ENCODE data around the gene CNTROB.

Gene CNTROB, protein sequence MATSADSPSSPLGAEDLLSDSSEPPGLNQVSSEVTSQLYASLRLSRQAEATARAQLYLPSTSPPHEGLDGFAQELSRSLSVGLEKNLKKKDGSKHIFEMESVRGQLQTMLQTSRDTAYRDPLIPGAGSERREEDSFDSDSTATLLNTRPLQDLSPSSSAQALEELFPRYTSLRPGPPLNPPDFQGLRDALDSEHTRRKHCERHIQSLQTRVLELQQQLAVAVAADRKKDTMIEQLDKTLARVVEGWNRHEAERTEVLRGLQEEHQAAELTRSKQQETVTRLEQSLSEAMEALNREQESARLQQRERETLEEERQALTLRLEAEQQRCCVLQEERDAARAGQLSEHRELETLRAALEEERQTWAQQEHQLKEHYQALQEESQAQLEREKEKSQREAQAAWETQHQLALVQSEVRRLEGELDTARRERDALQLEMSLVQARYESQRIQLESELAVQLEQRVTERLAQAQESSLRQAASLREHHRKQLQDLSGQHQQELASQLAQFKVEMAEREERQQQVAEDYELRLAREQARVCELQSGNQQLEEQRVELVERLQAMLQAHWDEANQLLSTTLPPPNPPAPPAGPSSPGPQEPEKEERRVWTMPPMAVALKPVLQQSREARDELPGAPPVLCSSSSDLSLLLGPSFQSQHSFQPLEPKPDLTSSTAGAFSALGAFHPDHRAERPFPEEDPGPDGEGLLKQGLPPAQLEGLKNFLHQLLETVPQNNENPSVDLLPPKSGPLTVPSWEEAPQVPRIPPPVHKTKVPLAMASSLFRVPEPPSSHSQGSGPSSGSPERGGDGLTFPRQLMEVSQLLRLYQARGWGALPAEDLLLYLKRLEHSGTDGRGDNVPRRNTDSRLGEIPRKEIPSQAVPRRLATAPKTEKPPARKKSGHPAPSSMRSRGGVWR

DNA sequence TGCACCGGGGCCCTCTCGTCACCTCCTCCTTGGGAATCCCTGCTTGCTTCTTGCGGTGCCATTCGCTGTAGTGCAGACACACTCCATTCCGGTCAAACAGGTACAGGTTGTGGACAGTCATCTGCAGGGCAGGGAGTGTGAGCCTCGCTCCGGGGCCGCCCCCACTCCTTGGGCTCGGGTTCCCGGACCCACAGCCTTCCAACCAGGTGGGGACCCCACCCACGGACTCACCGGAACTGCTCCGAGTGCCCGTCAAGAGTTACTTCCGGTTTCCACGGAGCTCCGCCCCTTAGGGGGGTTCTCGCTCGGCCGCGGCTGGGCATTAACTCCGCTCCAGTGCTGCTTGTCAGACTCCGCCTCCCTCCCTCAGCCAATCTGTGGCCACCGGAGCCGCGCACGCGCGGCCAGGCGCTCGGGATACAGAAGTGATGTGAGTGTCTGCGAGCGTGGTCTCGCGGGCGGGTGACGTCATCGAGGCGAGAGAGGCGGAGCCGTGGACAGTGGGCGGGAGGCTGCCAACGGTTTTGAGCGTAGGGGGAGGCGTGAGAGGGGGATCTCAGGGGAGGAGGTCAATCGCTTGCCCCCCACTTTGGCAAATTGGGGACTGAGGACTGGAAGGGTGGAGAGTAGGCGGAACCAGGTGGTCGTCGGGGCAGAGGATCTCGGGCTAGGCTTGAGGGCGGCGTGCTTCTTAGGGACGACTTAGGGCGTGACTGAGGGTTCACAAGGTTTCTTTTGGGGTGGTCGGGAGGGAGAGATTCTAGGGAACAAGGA, at the start of gene CNTROB, which contains the start of gene TRAPPC1:
CNTROB (plus strand) TSS at position 498 of the 774 bp plus-strand sequence. CDS start 874 bp downstream, outside the sequence.
TRAPPC1 (minus strand) TSS at position 238 of the 774 bp plus-strand sequence; CDS start at position 121, 117 bp downstream.
- DNase-seq: peak; percentile 97

DNA sequence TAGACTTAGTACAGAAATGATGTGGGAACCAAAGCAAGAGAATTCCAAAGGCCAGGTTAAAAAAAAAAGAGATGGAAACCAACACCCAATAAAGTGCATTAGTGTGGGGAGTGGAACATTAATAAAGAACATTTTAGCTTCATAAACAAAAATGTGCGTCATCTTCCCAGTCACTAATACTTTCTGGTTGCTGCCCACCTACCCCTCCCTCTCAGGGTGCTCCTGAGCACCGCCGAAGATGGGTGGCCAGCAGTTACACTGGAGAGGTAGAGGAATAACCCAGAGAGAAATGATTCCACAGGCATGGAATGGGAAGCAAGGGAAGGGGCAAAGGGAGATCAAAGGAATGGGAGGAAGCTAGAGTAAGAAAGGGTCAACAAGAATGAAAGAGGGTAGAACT, 49.4 kb upstream of the CNTROB start:
- DNase-seq: no peak

DNA sequence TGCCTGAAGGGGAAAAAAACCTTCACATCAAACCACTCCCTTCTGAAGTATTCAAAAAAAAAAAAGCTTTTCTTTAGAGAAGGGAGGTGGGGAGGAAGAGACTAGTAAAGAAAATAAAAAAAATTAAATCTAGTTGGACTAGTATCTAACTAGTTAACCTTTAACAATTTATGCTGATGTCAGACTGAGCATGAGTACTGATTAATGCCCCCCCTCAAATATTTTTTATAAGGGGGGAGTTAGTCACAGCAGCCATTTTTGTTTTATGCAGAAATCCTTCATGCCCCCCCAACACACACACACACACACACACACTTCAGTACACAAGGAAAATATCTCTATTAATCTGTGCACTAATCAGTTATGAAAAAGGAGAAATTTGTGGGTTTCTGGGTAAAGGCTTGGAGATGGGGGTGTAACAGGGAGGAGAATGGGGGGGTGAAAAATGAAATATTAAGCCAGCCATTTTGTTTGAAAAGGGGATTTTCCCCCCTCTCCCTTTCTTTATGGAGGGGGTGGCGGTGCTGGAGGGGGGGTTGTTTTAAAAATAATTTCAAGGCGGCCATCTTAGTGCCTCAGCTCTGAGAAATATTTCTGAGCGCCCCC, 48.1 kb upstream of the CNTROB start:
- no peak for DNase-seq

DNA sequence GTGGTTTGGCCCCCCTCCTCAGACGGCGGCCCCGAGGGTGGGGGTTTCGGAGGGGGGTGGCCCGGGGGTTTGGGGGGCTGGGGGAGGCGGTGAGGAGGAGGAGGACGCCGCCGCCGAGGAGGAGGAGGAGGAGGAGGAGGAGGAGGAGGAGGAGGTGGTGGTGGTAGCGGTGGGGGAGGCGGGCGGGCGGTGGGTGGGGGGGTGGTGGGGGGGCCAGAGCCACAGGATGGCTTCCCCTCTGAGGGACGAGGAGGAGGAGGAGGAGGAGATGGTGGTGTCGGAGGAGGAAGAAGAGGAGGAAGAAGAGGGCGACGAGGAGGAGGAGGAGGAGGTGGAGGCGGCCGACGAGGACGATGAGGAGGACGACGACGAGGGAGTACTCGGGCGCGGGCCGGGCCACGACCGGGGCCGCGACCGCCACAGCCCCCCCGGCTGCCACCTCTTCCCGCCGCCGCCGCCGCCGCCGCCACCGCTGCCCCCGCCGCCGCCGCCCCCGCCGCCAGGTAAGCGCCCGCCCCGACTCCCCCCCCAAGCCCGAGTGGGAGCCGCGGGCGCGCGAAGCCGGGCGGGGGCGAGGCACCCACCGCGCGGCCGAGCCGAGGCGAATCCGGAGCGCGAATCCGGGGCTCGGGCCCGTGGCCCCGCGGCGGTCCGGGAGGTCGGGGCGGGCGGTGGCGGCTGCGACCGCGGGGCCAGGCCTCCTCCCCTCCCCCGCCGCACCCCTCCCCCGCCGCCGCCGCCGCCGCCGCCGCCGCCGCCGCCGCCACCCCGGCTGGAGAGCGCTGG, 47.2 kb upstream of the CNTROB start:
- peak; percentile 3 for DNase-seq

DNA sequence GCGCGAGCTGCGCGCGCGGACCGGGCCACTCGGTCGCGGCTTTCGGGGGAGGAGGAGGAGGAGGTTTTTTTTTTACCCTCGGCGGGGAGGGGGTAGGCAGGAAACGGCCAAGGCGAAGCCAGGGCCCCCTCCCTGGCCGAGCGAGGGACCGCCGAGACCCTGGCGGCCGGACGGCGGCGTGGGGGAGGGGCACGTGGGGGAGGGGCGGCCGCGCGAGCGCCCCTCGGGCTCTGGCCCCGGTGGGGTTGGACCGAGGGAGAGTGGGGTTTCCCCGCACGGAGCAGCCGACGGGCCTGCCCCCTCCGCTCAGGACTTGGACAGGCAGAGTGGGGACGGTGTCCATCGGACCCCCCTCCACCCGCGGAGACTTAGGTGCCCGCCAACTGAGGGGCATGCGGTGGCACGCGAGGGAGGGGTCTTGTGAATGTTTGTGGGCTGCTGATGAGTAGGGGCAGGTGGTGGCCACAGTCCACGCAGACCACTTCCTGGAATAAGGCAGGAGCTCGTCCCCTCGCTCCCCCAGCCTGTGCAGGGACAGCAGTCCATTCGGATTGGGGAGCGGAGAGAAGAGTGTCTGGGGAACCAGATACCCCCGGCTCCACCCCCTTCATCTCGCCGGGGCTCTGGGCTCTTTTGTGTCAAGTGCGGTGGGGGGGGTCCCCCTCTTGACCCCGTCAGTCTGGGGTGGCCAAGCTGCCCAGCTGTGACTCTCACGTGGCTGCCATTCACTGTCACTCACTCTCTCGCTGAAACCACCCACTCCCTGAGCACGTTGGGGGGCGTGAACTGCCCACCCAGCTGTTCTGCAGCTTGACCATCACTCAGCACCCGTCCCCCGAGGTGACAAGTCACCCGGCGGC, 46.4 kb upstream of the CNTROB start:
- peak; percentile 15 for DNase-seq

DNA sequence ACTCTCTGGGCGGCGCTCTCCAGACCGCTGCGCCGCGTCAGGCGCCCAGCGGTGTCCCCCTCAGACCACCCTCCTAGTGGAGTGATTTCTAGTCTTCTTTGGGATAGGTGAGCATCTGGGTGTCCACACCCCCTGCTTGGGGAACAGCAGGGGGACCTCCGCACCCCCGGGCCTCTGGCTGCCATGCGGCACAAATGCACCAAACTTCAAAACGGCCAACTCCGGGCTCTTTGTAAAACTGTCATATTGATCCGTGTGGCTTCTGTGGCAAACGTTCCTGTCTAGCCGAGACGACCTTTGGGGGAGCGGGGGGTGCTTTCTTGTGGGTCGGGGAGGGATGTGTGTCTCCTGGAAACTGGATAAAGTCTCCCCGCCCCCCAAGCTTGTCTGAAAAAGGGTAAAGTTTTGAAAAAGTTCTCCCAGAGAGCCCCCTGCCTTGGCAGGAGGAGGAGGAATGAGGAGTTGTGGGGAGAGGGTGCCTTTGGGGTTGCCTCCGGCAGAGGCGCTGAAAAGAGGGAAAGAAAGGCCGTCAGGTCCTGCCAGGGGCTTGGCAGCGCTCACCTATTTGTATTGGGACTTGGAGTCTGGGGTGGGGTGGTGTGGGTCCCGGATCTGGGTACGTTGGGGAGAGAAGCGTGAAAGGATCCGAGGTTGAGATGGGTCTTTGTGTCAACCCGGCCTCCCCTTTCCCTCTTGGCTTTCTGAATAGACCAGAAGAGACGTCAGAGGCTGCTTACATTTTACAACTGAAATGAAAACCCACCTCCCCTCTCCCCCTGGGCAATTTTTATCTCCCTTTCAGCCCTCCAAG, 45.6 kb upstream of the CNTROB start:
- DNase-seq: no peak

DNA sequence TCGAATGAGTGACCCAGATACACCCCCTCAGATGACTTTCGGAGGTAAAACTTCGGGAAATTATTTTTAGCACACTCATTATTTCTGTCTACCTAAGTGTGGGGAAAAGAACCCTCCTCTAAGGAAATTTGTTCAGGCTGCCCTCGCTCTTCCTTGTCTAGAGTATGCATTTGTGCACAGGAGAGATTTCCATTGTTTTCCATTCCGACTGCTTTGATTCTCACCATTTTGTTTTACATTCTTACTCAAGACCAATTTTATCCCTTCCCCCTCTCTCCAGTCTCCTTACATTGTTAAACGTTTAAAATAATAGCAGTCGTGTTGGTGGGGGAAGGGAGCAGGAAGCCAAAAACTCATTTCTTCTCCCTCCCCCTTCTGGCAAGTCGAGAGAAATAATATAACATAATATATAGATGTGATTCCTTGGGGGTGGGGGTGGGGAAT, 44.9 kb upstream of the CNTROB start:
- DNase-seq: no peak

DNA sequence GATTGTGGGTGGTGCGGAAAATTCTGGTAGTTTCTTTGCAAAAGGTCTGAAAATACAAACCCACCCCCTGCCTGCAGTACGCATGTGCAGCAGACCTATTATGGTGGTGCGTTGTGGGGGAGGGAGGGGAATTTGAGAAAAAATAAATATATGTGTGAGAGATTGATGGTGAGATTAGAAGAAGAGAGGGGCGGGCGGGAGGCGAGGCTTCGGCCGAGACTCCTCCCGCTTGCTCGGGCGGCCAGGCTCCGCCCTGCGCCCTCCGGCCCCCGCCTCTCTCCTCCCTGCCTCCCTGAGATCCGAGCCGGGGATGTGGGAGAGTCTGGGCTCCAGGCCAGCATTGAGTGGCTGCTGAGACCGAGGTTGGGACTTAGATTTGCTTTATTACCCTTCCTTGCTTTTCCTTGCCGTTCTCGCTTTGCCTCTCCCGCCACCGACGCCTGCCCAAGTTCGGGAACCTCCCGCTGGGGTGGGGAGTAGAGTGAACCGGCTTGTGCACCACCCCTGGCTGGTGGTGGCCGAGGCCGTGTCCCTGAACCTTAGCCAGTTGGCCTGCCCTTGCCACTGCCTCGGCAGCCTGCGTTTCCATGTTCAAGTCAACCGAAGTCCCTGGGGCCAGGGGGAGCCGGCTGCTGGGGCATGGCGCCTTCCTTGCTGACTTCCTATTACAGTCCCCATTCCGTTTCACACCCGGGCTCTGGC, 44.4 kb upstream of the CNTROB start:
- DNase-seq: peak; percentile 80

DNA sequence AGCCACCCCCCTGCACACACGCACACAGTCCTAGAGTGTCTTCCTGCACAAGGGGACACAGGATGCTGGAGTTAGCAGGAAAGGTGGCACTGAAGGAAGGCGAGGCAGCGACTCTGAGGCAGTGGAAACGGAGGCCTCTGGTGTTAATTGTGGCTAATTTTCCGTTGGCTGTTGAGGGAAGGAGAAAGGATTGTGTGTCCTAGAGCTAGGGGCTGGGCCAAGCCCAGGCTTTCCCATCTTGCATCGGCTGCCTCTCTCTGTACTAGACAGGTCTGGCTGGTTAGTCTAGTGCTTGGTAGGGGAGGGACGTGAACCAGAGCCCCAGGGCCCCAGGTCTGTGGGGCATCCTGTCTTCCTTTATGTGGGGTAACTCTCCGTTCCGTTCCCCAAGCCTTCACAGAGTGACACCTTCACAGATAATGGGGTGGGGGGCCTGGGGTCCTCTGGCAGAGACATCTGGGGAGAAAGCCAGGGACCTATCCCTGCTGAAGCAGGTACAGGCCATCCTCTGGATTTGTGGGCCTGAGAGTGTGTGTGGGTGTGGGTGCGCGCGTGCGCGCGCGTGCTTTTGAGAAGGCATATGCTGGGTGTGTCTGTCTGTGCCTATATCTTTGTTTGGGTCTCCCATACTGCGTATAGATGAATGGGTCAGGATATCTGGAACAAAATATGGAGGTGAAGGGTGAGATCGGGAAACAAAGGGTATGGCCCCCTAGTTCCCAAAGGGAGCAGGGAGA, 43.7 kb upstream of the CNTROB start, which contains the start of gene CHD3:
CHD3 (plus strand) TSS at position 606 of the 737 bp plus-strand sequence. CDS start 212 bp downstream, outside the sequence.
- peak; percentile 2 for DNase-seq

DNA sequence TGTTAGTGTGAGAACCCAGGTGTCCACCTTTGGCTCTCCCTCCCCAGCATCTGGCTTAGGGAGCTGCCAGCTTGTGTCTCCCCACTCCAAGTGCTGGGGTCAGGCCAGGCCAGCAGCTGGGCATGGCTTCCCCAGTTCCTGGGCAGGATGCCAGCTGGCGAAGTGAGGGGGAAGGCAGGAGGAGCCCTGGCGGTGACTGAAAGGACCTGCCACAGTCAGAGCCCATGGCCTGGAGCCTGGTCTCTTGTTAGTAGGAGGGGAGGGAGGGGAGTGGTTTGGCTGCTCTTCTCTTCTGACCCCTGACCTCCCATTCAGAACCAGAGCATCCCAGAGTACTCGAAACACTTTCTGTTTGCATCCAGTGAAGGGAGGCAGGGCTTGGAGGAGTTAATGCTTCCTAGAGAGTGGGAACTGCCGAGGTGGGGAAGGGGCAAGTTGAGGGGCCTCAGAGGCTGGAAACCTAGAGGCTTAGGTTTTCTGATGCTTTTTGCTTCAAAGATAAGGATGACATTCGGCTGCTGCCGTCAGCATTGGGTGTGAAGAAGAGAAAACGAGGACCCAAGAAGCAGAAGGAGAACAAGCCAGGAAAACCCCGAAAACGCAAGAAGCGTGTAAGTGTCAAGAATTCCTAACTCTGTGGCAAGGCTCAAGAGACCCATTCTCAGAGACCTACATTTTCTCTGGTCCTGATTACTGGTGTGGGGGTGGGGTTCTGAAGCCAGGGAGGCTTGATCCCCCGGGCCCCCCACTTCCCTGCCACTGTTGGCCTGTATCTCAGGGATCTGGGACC, 42.6 kb upstream of the CNTROB start:
- peak; percentile 70 for DNase-seq

DNA sequence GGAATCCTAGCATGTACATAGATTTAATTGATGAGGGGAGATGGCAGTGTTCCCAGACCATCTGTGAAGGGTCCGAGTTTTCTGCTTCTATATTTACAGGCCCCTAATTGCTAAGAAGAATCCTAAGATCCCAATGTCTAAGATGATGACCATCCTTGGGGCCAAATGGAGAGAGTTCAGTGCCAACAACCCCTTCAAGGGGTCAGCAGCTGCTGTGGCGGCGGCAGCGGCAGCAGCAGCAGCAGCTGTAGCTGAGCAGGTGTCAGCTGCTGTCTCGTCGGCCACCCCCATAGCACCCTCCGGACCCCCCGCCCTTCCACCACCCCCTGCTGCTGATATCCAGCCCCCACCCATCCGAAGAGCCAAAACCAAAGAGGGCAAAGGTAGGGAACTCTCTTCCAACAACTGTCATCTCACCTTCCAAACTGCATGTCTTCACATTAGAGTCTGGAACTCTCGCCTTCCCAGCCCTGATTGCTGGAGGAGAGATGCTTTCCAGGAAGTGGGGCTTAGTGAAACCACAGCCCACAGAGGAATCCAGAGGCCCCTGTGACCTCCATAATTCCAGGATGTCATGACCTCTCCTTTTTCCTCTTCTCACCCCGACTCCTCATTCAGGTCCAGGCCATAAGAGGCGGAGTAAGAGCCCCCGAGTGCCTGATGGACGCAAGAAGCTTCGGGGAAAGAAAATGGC, 38.7 kb upstream of the CNTROB start:
- no peak for DNase-seq

DNA sequence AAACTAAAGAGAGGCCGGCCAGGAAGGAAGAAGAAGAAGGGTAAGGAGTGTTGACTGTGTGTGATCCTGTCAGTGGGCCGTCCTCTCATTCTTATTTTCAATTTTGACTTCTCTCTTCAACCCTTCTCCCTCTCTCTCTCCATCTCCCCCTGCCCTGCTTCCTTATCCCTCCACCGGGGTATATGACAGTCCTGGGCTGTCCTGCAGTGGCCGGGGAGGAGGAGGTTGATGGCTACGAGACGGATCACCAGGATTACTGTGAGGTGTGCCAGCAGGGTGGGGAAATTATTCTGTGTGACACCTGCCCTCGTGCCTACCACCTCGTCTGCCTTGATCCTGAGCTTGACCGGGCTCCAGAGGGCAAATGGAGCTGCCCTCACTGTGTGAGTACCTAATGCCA, 37.8 kb upstream of the CNTROB start:
- DNase-seq: no peak

DNA sequence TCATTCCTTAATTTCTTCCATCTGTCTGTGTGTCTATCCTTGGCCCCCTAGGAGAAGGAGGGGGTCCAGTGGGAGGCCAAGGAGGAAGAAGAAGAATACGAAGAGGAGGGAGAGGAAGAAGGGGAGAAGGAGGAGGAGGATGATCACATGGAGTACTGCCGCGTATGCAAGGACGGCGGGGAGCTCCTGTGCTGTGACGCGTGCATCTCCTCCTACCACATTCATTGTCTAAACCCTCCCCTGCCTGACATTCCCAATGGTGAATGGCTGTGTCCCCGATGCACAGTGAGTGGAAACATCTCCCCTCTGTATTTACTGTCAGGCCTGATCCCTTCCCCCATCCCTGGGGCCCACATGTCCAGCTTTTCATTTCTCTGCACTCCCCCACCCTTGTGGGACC, 37.1 kb upstream of the CNTROB start:
- DNase-seq: no peak

DNA sequence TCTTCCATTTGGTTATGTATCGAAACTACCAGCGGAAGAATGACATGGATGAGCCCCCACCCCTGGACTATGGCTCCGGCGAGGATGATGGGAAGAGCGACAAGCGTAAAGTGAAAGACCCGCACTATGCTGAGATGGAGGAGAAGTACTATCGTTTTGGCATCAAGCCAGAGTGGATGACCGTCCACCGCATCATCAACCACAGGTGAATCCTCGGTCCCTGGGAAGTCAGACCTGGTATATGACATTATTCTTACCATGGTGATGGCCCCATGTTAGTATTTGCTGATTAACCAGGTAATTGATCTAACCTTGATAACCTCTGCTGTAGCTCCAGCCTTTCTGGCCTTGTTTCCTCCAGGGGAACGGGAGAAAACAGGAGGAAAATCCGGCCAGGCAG, 34.9 kb upstream of the CNTROB start:
- DNase-seq: no peak

DNA sequence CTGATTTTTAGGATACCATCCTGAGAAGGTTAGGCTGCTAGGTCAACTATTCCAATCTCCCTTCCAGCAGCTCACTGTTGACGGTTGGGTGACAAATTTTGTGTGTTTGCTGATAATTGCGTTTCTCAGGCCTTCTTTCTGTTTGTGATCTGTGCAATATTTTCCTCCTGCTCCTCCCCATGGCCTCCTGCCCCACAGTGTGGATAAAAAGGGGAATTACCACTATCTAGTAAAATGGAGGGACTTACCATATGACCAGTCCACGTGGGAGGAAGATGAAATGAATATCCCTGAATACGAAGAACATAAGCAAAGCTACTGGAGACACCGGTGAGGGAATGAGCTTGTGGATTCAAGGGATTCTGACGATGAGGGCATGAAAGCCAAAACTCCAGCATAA, 34.2 kb upstream of the CNTROB start:
- DNase-seq: peak; percentile 34

Data from NCI-H226 (cell line).